GM21528 (cell line): Measurements from ENCODE around the gene RAB33A.
A peak's percentile ranks its signal among the peaks of the same experiment; 100 is the strongest.

Experiments used
- ATAC-seq: cut with Tn5 transposase; IDR thresholded peaks from one replicate; pipeline ENCODE4 v1.9.1; 2021; ENCODE audit warnings: mild to moderate bottlenecking, moderate library complexity; ENCODE audit not compliant: unreplicated experiment, low FRiP score

The RAB33A gene

DNA sequence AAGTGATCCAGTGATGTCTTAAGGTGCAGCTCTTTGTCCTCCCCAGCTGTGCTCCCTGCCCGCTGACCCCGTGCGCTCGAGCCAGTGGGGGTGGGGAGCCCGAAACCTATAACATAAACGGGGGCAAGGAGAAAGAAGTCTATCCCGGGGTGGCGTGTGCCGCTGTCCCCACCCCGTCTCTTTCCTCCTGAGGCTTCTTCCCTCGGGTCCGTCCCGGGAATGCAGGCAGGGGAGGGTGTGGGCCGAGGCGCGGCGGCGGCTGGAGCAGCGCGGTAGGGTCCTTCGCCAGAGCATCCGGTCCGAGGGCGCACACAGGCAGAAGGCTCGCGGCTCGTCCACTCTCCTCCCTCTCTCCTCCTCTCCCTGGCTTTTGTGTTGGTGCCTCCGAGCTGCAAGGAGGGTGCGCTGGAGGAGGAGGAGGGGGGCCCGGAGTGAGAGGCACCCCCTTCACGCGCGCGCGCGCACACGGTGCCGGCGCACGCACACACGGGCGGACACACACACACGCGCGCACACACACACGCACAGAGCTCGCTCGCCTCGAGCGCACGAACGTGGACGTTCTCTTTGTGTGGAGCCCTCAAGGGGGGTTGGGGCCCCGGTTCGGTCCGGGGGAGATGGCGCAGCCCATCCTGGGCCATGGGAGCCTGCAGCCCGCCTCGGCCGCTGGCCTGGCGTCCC lies at the start of gene RAB33A:
Gene RAB33A, plus strand, starts transcription at position 517 of the 681 bp plus-strand sequence. Its CDS starts 101 bp downstream, at position 618.
- ATAC-seq = peak; percentile 15

- ATAC-seq = no peak
These were observed 47.2 kb upstream of the RAB33A start for GRCh38 chrX:130124577-130124976.

GRCh38 chrX:130125091-130125874 lies 46.5 kb upstream of the RAB33A start:
- no peak for ATAC-seq

GRCh38 chrX:130130990-130131389 lies 40.8 kb upstream of the RAB33A start:
- no peak for ATAC-seq

GRCh38 chrX:130136496-130136895 lies 35.3 kb upstream of the RAB33A start:
- ATAC-seq = no peak

DNA sequence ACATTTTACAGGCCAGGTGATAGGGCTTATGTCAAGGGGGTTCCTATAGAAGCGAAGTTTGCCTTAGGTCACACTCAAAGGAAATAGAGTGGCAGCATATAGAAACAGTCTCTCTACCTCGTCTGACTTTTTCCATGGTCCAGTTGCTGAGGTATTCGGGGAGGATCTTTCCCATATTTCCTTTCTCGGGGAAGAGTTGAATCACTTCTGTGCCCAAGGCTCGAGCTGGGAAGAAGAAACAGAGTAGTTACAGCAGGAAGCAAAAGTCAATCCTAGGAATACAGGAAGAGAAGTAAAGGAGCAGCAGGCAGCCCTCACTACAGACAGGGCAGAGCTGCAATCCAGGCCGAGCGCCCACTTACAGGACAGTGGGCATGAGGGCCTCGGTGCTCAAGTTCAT lies 34.8 kb upstream of the RAB33A start:
- ATAC-seq = no peak

DNA sequence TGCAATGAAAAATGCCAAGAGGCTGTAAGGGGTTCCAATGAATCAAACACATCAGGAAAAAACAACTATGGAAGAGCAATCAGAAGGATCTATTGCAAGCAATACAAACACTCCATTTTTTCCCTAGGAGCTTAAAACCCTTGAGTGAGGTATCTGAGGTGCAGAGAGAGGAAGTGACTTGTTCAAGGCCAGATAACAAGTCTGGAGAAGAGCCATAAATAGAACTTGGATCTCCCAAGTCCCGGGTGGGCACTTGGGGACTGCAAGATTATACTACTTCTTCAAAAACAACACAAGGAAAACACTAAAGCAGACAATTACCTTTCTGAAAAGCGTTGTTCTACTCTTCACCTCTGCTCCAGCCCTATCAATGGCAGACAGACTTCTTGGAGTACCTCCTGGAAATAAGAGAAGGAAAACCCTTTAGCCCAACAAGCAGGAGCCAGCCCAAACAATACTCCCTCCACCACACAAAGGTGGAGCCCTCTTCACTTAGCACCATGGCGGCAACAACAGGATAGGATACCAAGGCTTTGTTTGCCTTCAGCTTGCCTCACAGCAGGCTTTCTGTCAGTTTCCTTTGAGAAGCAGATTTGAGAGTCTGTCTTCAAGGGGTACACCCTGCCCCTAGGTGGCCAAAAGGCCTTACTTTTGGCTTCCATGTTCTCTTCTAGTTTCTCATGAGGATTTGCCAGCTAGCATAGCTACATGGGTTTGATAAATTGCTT lies 32.1 kb upstream of the RAB33A start:
- ATAC-seq = no peak

DNA sequence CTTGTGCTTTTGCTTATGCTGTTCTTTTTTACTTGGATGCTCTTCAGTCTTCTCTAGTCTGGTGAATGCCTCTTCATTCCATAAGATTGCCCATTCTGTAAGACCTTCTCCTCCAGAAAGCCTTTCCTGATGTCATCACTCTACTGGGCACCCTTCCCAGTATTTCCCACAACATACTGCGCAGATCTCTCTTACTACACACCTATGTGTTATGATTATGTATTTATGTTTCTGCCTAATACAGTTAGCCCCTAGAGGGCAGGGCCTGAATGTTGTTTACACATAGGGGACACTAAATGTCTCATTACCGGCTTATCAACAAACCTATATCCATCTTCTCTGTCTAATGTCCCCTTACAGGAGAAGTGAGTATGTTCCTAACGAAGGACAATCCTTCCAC lies 27.3 kb upstream of the RAB33A start:
- ATAC-seq = no peak

- no peak for ATAC-seq
These were observed 26.6 kb upstream of the RAB33A start for GRCh38 chrX:130145123-130145522.

DNA sequence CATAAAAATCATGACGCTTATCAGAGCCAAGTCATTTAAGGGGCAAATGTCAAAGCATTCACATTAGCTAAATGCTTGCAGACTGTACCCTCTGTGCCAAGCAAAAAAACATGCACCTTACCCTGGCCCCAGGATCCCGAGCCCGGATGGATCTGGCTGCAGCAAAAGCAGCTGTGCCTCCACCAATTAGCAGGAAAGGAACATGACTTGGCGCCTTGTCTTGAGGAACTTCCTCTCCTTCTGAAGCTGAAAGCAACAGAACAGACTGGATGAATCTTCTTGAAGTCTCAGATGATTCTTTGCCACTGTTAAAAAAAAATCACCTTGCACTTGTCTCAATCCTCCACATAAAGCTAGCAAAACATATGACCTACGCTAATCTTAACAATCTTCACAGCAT lies 24.1 kb upstream of the RAB33A start:
- no peak for ATAC-seq

- no peak for ATAC-seq
These were observed 16.2 kb upstream of the RAB33A start for GRCh38 chrX:130155564-130155963.

DNA sequence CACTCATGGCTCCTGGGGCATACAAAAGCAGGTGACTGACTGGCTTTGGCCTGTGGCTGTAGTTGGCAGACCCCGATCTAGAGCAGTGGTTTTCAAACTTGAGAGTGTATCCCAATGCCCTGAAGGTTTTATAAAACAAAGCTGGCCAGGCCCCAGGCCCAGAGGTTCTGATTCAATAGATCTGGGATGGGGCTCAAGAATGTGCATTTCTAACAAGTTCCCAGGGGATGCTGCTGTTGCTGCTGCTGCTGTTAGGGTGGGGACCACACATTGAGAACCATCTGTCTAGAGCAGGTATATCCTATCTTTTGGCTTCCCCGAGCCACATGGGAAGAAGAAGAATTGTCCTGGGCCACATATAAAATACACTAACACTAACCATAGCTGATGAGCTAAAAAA lies 13.5 kb upstream of the RAB33A start:
- no peak for ATAC-seq

DNA sequence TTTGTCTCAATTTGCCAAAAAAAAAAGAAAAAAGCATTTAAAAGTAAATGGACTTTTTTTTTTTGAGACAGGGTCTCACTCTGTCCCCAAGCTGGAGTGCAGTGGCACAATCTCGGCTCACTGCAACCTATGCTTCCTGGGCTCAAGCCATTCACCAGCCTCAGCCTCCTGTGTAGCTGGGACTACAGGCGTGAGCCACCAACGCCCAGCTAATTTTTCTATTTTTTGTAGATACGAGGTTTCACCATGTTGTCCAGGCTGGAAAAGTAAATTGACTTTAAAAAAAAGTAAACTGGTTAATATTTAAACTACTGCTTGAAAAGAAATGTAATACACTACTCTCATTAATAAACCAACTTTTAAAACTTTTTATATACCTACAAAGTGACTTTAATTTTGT lies 12.0 kb upstream of the RAB33A start:
- no peak for ATAC-seq

DNA sequence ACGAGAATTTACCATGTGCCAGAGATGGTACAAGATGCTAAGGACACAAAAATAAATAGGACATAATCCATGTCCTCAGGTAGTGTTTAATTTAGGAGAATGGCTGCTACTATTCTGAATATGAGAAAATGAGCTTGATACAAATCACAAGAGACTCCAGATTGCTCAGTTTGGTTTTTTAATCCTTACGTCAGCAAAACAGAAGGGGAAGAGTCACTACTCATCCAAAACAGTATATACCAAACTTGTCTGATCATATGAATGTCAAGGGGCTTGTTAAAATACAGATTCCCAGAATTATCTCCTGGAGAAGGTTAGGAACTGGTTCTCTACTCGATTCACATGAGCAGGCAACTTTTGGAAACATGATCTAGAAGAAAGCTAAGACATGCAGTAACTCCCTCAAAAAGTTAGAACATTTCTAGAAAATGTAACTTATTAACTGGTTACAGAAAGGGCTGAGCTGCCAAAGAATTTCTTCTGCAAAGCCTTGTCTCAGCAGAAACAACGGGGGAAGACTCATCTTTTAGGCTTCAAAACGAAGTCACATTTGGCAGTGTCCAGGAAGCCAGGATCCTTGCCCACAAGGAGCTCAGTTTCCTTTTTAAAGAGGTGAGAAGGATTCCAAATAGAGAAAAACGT lies 9.5 kb upstream of the RAB33A start:
- ATAC-seq = no peak

- no peak for ATAC-seq
These were observed 8.4 kb upstream of the RAB33A start for GRCh38 chrX:130163398-130163797.

- no peak for ATAC-seq
These were observed 6.5 kb upstream of the RAB33A start for GRCh38 chrX:130165181-130165702.

DNA sequence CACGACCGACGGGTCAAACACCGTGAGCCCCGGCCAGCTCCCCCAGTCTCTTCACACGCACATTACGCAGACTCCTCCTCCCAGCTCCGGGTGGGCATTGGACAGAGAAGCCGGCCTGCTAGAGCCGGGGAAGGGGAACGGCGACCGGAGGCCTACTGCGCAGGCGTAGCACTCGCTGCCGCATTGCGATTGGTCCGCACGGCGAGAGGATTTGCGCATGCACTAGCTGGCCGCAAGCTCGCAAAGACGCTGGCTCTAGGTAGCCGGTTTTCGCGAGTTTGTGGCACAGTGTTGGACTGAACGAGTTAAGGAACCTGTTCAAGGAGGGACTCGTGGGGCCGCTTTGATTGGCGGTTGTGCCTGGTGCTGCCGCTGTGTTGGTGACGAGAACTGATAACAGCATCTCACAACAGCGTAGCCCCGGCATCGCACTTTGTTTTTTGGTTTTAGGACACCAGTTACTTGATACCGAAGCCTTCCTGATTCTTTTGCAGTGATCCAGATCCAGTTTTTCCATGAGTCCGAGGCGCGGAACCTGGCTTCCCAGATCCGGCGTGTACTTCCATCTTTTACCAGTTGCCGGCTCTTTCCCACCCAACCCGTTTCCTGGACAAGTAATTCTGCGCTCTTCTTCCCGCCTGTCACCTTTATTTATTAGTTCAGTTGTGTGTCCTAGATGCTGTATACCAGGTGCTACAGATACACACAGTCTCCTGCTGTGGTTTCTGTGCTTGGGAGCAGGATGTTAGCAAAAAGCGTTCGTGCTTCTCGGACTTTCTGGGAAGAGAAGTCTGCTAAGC lies 5.9 kb upstream of the RAB33A start, which contains the start of gene AIFM1:
Gene AIFM1, minus strand, starts transcription at position 139 of the 800 bp plus-strand sequence. CDS start 185 bp downstream, outside the sequence.
- ATAC-seq = peak; percentile 95

- no peak for ATAC-seq
These were observed 5.3 kb upstream of the RAB33A start for GRCh38 chrX:130166503-130166777.

- ATAC-seq = no peak
These were observed 4.7 kb upstream of the RAB33A start for GRCh38 chrX:130167040-130167439.
